Endothelial cell (in vitro differentiated cells): ENCODE data around the gene PRKCZ. TPM values are rescaled to one million over a fixed set of nuclear protein-coding genes. Genes with fewer than 3 reads are reported as not detected.

Experiments
- DNase-seq: peaks from one replicate; pipeline ENCODE4 v3.0.0; 2021; ENCODE audit warnings: low spot score
- H3K27ac Mint-ChIP-seq: one replicate; pipeline ENCODE4 v1.8.0; 2021; ENCODE audit warnings: mixed read lengths, inconsistent platforms; ENCODE audit not compliant: unreplicated experiment
- H3K27me3 Mint-ChIP-seq: one replicate; pipeline ENCODE4 v1.8.0; 2021; ENCODE audit warnings: mild to moderate bottlenecking, moderate library complexity, mixed read lengths, inconsistent platforms; ENCODE audit not compliant: unreplicated experiment
- H3K36me3 Mint-ChIP-seq: one replicate; pipeline ENCODE4 v1.8.0; 2021; ENCODE audit warnings: mild to moderate bottlenecking, low read depth, mixed read lengths, inconsistent platforms; ENCODE audit not compliant: unreplicated experiment
- H3K4me1 Mint-ChIP-seq: one replicate; pipeline ENCODE4 v1.8.0; 2021; ENCODE audit warnings: mild to moderate bottlenecking, mixed read lengths, inconsistent platforms; ENCODE audit not compliant: unreplicated experiment
- H3K4me3 Mint-ChIP-seq: one replicate; pipeline ENCODE4 v1.8.0; 2021; ENCODE audit warnings: mild to moderate bottlenecking, mixed read lengths, inconsistent platforms; ENCODE audit not compliant: unreplicated experiment
- H3K9me3 Mint-ChIP-seq: one replicate; pipeline ENCODE4 v1.8.0; 2021; ENCODE audit warnings: mixed read lengths, inconsistent platforms; ENCODE audit not compliant: unreplicated experiment
- total RNA-seq: library from RNA; stranded (reverse); fragmentation: NEBNext Ultra II Directional; extraction: Animal tissue kit (Norgen Biotek cat#: 25700); gene quantifications from one replicate; pipeline ENCODE4 v1.2.1, GENCODE V29; 2021; ENCODE audit not compliant: unreplicated experiment
- TF ChIP-seq, protein P1 (sequence below): fragments of 200-600 bp; sonication (generic); IDR thresholded peaks from one replicate; pipeline ENCODE4 v1.5.0; 2021; ENCODE audit warnings: antibody characterized with exemption; ENCODE audit not compliant: unreplicated experiment

PRKCZ gene
- total RNA-seq, 1 donor from 2014 or later: 23.1 TPM

- TF ChIP-seq, protein P1, sequence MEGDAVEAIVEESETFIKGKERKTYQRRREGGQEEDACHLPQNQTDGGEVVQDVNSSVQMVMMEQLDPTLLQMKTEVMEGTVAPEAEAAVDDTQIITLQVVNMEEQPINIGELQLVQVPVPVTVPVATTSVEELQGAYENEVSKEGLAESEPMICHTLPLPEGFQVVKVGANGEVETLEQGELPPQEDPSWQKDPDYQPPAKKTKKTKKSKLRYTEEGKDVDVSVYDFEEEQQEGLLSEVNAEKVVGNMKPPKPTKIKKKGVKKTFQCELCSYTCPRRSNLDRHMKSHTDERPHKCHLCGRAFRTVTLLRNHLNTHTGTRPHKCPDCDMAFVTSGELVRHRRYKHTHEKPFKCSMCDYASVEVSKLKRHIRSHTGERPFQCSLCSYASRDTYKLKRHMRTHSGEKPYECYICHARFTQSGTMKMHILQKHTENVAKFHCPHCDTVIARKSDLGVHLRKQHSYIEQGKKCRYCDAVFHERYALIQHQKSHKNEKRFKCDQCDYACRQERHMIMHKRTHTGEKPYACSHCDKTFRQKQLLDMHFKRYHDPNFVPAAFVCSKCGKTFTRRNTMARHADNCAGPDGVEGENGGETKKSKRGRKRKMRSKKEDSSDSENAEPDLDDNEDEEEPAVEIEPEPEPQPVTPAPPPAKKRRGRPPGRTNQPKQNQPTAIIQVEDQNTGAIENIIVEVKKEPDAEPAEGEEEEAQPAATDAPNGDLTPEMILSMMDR: no peak
- no peak overlapping the region for H3K27ac Mint-ChIP-seq
- no peak for DNase-seq
- H3K27me3 Mint-ChIP-seq: peaks cover 8% of the 10 kb centered on the region
- H3K9me3 Mint-ChIP-seq: no peaks in the 10 kb centered on the region
- peaks cover 15% of the 10 kb centered on the region for H3K36me3 Mint-ChIP-seq
- no peak overlapping the region for H3K4me3 Mint-ChIP-seq
- H3K4me1 Mint-ChIP-seq: peaks cover 3% of the 10 kb centered on the region
These were observed 121.8 kb downstream of the PRKCZ start for GRCh38 chr1:2172012-2172411.

DNA sequence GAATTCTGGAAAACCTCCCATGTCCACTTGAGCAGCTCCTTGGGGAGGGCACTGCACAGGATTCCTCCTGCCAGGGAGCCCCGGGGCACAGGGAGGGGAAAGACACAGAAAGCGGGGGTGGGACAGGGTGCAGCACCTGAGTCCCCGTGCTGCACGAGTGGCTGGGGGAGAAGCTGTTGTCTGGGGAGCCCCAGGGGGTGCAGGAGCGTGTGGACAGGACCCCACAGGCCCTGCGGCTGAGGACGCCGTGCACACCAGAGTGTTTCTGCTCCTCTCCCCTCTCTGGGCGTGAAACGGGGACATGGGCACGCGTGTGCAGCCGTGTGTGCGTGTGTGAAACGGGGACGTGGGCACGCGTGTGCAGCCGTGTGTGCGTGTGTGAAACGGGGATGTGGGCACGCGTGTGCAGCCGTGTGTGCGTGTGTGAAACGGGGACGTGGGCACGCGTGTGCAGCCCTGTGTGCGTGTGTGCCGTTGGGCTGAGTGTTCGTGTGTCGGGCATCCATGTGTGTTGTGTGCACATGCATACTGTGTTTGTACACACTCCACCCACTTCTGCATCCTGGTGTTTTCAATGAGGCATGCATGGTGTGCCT is 122.4 kb downstream of the PRKCZ start:
- Mint-ChIP-seq H3K9me3 (no peaks in the 10 kb centered on the region), H3K27me3 (peaks cover 8% of the 10 kb centered on the region), H3K4me1 (peaks cover 3% of the 10 kb centered on the region), H3K36me3 (peaks cover 15% of the 10 kb centered on the region), H3K27ac (no peak overlapping the region), H3K4me3 (no peak overlapping the region)
- DNase-seq: no peak
- TF ChIP-seq, protein P1: no peak

DNA sequence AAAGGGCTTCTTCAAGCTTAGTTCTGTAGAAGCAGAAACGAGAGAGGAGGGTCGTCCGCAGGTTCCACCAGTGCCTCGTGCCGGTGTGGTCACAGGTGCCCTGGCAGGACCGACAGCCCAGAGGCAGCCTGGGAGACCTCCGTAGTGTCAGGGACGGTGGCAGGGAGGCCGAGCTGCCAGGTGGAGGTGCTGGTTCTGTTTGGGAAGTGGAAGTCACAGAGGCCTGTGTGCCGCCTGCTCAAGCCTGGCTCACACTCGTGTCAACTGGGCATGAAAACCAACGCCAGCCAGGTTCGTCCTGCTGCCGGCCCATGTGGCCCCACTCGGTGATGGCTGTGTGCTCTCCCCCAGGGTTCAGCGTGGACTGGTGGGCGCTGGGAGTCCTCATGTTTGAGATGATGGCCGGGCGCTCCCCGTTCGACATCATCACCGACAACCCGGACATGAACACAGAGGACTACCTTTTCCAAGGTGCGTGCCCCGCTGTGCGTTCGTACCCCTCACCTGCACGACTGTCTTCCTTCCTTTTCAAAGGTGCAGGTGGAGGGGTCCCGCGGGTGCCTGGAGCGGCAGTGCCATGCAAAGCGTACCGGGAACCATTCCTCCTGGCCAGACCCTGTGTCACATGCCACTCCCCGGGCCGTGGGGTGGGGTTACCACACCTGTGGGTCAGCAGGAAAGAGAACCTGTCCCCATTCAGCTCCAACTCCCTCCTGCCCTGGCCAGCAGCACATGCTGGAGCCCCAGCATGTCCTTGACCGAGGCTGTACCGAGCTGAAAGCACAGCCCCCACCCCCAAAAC is 123.5 kb downstream of the PRKCZ start:
- no peak overlapping the region for H3K27ac Mint-ChIP-seq
- TF ChIP-seq, protein P1: no peak
- DNase-seq: no peak
- peaks cover 12% of the 10 kb centered on the region for H3K27me3 Mint-ChIP-seq
- no peaks in the 10 kb centered on the region for H3K9me3 Mint-ChIP-seq
- H3K4me1 Mint-ChIP-seq: peaks cover 3% of the 10 kb centered on the region
- H3K36me3 Mint-ChIP-seq: peaks cover 12% of the 10 kb centered on the region
- no peak overlapping the region for H3K4me3 Mint-ChIP-seq

GRCh38 chr1:2174348-2175054 is 124.3 kb downstream of the PRKCZ start:
- H3K27me3 Mint-ChIP-seq: peaks cover 12% of the 10 kb centered on the region
- peak overlapping the region; percentile 37 for H3K27ac Mint-ChIP-seq
- no peaks in the 10 kb centered on the region for H3K9me3 Mint-ChIP-seq
- TF ChIP-seq, protein P1: peak; percentile 72
- peaks cover 3% of the 10 kb centered on the region for H3K4me1 Mint-ChIP-seq
- H3K36me3 Mint-ChIP-seq: peaks cover 12% of the 10 kb centered on the region
- DNase-seq: peak; percentile 72
- H3K4me3 Mint-ChIP-seq: peak overlapping the region; percentile 37
